H1 (cell line): Measurements from ENCODE around the gene SSX5. TPM values are rescaled to one million over a fixed set of nuclear protein-coding genes. Genes with fewer than 3 reads are reported as not detected.

Experiments
- NRF1 ChIP-seq: IDR thresholded peaks from 2 replicates; pipeline ENCODE4 v1.6.1; 2011; ENCODE audit warnings: mild to moderate bottlenecking, low read depth, low read length, improper control_type of control experiment
- polyA plus RNA-seq, 7 experiments: library from polyadenylated mRNA; depleted of rRNA in 3 of 7; stranded (reverse) in 5 of 7; unstranded in 2 of 7; fragments of >200 nt in 5 of 7; fragments of 200-250 nt in 2 of 7; gene quantifications; 1 replicate in 5 of 7; 2 replicates in 1 of 7; 4 replicates in 1 of 7; pipeline versions ENCODE4 v1.2.1 to v1.2.3, GENCODE V29; 2011 to 2013; ENCODE audit warnings: missing spikeins in 2 of 7, mixed read lengths in 2 of 7
- total RNA-seq: library from RNA; stranded (reverse); fragmentation: NEBNext Ultra II Directional; extraction: Animal tissue kit (Norgen Biotek cat#: 25700); gene quantifications from 2 replicates; pipeline ENCODE4 v1.2.1, GENCODE V29; 2021

The SSX5 gene
- total and polyA plus RNA-seq, 2 of the 8 experiments (the other 6 are each of a cell fraction or from before 2014, with no cell fraction given) = not detected

GRCh38 chrX:48165241-48165640 is 31.4 kb downstream of the SSX5 start (continued):
- no peak for TF ChIP-seq NRF1
